ENCODE measurements around the gene PDE3A.

PDE3A gene

DNA sequence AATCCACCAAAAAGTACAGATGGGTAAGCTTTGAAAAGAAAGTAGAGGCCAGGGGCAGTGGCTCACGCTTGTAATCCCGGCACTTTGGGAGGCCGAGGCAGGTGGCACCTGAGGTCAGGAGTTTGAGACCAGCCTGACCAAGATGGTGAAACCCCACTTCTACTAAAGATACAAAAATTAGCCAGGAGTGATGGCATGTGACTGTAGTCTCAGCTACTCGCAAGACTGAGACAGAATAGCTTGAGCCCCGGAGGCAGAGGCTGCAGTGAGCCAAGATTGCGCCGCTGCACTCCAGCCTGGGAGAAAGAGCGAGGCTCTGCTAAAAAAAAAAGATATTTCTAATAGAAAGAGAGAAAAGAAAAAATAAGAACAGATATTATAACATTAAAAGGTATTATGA, 192.6 kb downstream of the PDE3A start:
- Histone ChIP-seq H3K36me3 (ENCODE audit: insufficient read depth, low read length) (no peaks in the 10 kb centered on the region), H3K9ac (ENCODE audit: low read depth, low read length, poor library complexity, severe bottlenecking) (no peak overlapping the region)
- no peak for TF ChIP-seq EZH2phosphoT487 (IDR thresholded peaks at IDR 0.05; ENCODE audit: borderline replicate concordance)
- TF ChIP-seq, protein P1, sequence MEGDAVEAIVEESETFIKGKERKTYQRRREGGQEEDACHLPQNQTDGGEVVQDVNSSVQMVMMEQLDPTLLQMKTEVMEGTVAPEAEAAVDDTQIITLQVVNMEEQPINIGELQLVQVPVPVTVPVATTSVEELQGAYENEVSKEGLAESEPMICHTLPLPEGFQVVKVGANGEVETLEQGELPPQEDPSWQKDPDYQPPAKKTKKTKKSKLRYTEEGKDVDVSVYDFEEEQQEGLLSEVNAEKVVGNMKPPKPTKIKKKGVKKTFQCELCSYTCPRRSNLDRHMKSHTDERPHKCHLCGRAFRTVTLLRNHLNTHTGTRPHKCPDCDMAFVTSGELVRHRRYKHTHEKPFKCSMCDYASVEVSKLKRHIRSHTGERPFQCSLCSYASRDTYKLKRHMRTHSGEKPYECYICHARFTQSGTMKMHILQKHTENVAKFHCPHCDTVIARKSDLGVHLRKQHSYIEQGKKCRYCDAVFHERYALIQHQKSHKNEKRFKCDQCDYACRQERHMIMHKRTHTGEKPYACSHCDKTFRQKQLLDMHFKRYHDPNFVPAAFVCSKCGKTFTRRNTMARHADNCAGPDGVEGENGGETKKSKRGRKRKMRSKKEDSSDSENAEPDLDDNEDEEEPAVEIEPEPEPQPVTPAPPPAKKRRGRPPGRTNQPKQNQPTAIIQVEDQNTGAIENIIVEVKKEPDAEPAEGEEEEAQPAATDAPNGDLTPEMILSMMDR (conservative IDR thresholded peaks at IDR 0.05; ENCODE audit: low read length), result no peak

DNA sequence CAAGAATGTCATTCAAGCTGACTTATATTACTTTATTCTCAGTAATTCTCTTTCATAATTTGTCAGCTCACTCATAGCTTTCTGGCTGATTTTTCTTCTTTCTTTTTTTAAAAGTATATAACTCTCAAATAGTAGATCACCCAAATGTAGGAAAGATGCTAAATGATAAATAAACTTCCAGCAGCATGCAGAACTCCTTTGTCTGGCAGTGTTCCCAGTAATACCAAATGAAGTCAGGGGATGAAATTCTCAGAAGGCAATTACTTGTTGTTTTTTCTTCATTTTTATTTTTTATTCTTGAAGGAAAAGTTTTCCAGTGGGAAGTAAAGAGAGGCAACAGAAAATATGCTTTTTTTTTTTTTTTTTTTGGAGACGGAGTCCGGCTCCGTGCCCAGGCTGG, 193.5 kb downstream of the PDE3A start:
- Histone ChIP-seq H3K79me2 (ENCODE audit: insufficient read depth, low read length) (no peaks in the 10 kb centered on the region), H3K9me3 (ENCODE audit: insufficient read depth, low read depth, low read length) (no peaks in the 10 kb centered on the region), H3F3A (ENCODE audit: low read depth) (no peaks in the 10 kb centered on the region), H3K4me2 (ENCODE audit: low read depth, low read length, poor library complexity, severe bottlenecking) (no peak overlapping the region), H3K36me3 (ENCODE audit: insufficient read depth, low read length) (no peaks in the 10 kb centered on the region), H3K27me3 (ENCODE audit: insufficient read depth, low read length, poor library complexity, severe bottlenecking) (no peaks in the 10 kb centered on the region), H2AFZ (ENCODE audit: low read length) (no peak overlapping the region), H4K20me1 (ENCODE audit: insufficient read depth, low read length, poor library complexity, severe bottlenecking) (no peaks in the 10 kb centered on the region), H3K9ac (ENCODE audit: low read depth, low read length, poor library complexity, severe bottlenecking) (no peak overlapping the region), H3K9me2 (replicated peaks; ENCODE audit: low read depth, low read length) (no peaks in the 10 kb centered on the region), H3K4me1 (ENCODE audit: insufficient read depth, low read length, poor library complexity, severe bottlenecking) (no peaks in the 10 kb centered on the region), H3K4me3 (ENCODE audit: low read length, poor library complexity, severe bottlenecking) (no peak overlapping the region)
- TF ChIP-seq EZH2phosphoT487 (IDR thresholded peaks at IDR 0.05; ENCODE audit: borderline replicate concordance), result no peak
- TF ChIP-seq, protein P1 (conservative IDR thresholded peaks at IDR 0.05; ENCODE audit: low read length), result no peak

More for the DNA sequence above, 192.6 kb downstream of the PDE3A start:
- H2AFZ ChIP-seq (ENCODE audit: low read length), result no peak overlapping the region
- no peaks in the 10 kb centered on the region for H4K20me1 ChIP-seq (ENCODE audit: insufficient read depth, low read length, poor library complexity, severe bottlenecking)
- H3K4me2 ChIP-seq (ENCODE audit: low read depth, low read length, poor library complexity, severe bottlenecking), result no peak overlapping the region
- no peaks in the 10 kb centered on the region for H3F3A ChIP-seq (ENCODE audit: low read depth)
- H3K27me3 ChIP-seq (ENCODE audit: insufficient read depth, low read length, poor library complexity, severe bottlenecking), result no peaks in the 10 kb centered on the region
- H3K9me3 ChIP-seq (ENCODE audit: insufficient read depth, low read depth, low read length), result no peaks in the 10 kb centered on the region
- H3K4me1 ChIP-seq (ENCODE audit: insufficient read depth, low read length, poor library complexity, severe bottlenecking), result no peaks in the 10 kb centered on the region
- no peak overlapping the region for H3K4me3 ChIP-seq (ENCODE audit: low read length, poor library complexity, severe bottlenecking)
- H3K9me2 ChIP-seq (replicated peaks; ENCODE audit: low read depth, low read length), result no peaks in the 10 kb centered on the region
- H3K79me2 ChIP-seq (ENCODE audit: insufficient read depth, low read length), result no peaks in the 10 kb centered on the region

DNA sequence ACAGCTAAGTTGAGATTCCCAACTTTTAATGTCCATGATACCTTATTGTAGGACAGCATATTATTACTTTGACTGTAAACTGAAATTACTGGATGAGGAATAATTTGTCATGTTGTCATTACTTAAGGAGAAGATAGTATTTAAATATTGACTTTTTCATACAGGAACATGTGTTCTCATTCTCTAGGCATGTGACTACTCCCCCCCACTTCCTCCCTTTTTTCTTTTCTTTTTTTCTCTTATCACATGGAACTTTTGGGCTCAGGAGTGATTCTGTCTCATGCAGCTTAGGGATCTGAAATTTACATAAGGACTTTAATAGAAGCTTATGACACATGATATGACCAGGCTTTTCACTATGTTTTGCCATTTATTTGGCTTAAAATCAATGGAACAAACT, 199.1 kb downstream of the PDE3A start:
- Histone ChIP-seq H3K4me3 (ENCODE audit: low read length, poor library complexity, severe bottlenecking) (no peak overlapping the region), H3K9ac (ENCODE audit: low read depth, low read length, poor library complexity, severe bottlenecking) (no peak overlapping the region), H4K20me1 (ENCODE audit: insufficient read depth, low read length, poor library complexity, severe bottlenecking) (no peaks in the 10 kb centered on the region), H3K9me3 (ENCODE audit: insufficient read depth, low read depth, low read length) (no peaks in the 10 kb centered on the region), H3K4me1 (ENCODE audit: insufficient read depth, low read length, poor library complexity, severe bottlenecking) (no peaks in the 10 kb centered on the region), H3F3A (ENCODE audit: low read depth) (no peaks in the 10 kb centered on the region), H3K4me2 (ENCODE audit: low read depth, low read length, poor library complexity, severe bottlenecking) (no peak overlapping the region), H3K36me3 (ENCODE audit: insufficient read depth, low read length) (no peaks in the 10 kb centered on the region), H3K9me2 (replicated peaks; ENCODE audit: low read depth, low read length) (no peaks in the 10 kb centered on the region), H2AFZ (ENCODE audit: low read length) (no peak overlapping the region), H3K79me2 (ENCODE audit: insufficient read depth, low read length) (no peaks in the 10 kb centered on the region), H3K27me3 (ENCODE audit: insufficient read depth, low read length, poor library complexity, severe bottlenecking) (no peaks in the 10 kb centered on the region)
- TF ChIP-seq, protein P1 (conservative IDR thresholded peaks at IDR 0.05; ENCODE audit: low read length), result no peak
- TF ChIP-seq EZH2phosphoT487 (IDR thresholded peaks at IDR 0.05; ENCODE audit: borderline replicate concordance), result no peak

All from Loucy (cell line).